ENCODE measurements around the gene TASP1. TPM values are rescaled to one million over a fixed set of nuclear protein-coding genes. Genes with fewer than 3 reads are reported as not detected.
"Not testable (repeated sequence)": the region's sequence is repeated elsewhere in the genome, so short reads cannot be mapped to it uniquely, and the experiment has no call there.

TASP1 gene
- polyA plus RNA-seq, 3 donors, result 4.4 to 6.4 (median 4.6) TPM

- no peak overlapping the region for H3K27ac ChIP-seq (ENCODE audit: low read depth, low read length)
- WGBS, 3 donors, result 72 to 82% (median 76%) methylated on average over 4 of the region's 4 CpGs
Measured at GRCh38 chr20:13656721-13657368, 18.1 kb upstream of the TASP1 start.

GRCh38 chr20:13654463-13655023, 15.8 kb upstream of the TASP1 start:
- H3K27ac ChIP-seq (ENCODE audit: low read depth, low read length), result no peak overlapping the region
- 62 to 83% (median 73%) methylated on average over 2 of the region's 2 CpGs for WGBS, 3 donors

GRCh38 chr20:13650474-13650873, 11.7 kb upstream of the TASP1 start:
- H3K27ac ChIP-seq (ENCODE audit: low read depth, low read length), result no peak overlapping the region
- 82 to 85% (median 85%) methylated on average over 2 of the region's 2 CpGs for WGBS, 3 donors

- H3K27ac ChIP-seq (ENCODE audit: low read depth, low read length), result no peak overlapping the region
- WGBS, 3 donors, result 73 to 77% (median 76%) methylated on average over 10 of the region's 10 CpGs
Measured at GRCh38 chr20:13648291-13649228, 9.8 kb upstream of the TASP1 start.

- H3K27ac ChIP-seq (ENCODE audit: low read depth, low read length), result no peak overlapping the region
- WGBS, 3 donors, result 40 to 85% (median 84%) methylated on average over 4 of the region's 4 CpGs
Measured at GRCh38 chr20:13644010-13644409, 5.3 kb upstream of the TASP1 start.

GRCh38 chr20:13639150-13639497, 392 bp upstream of the TASP1 start:
- WGBS, 3 donors, result 4 to 11% (median 9%) methylated on average over 9 of the region's 9 CpGs

GRCh38 chr20:13638162-13638495, 603 bp downstream of the TASP1 start:
- H3K27ac ChIP-seq (ENCODE audit: low read depth, low read length), result no peak overlapping the region
- 2% methylated on average over 7 of the region's 7 CpGs for WGBS, 3 donors

More at GRCh38 chr20:13639150-13639497, 392 bp upstream of the TASP1 start:
- no peak overlapping the region for H3K27ac ChIP-seq (ENCODE audit: low read depth, low read length)

GRCh38 chr20:13632431-13632830, 6.3 kb downstream of the TASP1 start:
- WGBS, 3 donors, result 45 to 66% (median 51%) methylated on average over 1 of the region's 1 CpG
- no peak overlapping the region for H3K27ac ChIP-seq (ENCODE audit: low read depth, low read length)

- H3K27ac ChIP-seq (ENCODE audit: low read depth, low read length), result not testable (repeated sequence)
- WGBS, 3 donors, result 84 to 93% (median 88%) methylated on average over 3 of the region's 3 CpGs
Measured at GRCh38 chr20:13627525-13627924, 11.2 kb downstream of the TASP1 start.

- no peak overlapping the region for H3K27ac ChIP-seq (ENCODE audit: low read depth, low read length)
- WGBS, 3 donors, result 64 to 91% (median 84%) methylated on average over 1 of the region's 1 CpG
Measured at GRCh38 chr20:13626724-13627123, 12.0 kb downstream of the TASP1 start.

GRCh38 chr20:13625304-13625979, 13.3 kb downstream of the TASP1 start:
- WGBS, 3 donors, result 72 to 78% (median 74%) methylated on average over 6 of the region's 6 CpGs
- no peak overlapping the region for H3K27ac ChIP-seq (ENCODE audit: low read depth, low read length)

GRCh38 chr20:13619415-13619814, 19.3 kb downstream of the TASP1 start:
- not testable (repeated sequence) for H3K27ac ChIP-seq (ENCODE audit: low read depth, low read length)

GRCh38 chr20:13618456-13618855, 20.3 kb downstream of the TASP1 start:
- H3K27ac ChIP-seq (ENCODE audit: low read depth, low read length), result not testable (repeated sequence)
- WGBS, 3 donors, result 56 to 78% (median 63%) methylated on average over 1 of the region's 1 CpG

More at GRCh38 chr20:13619415-13619814, 19.3 kb downstream of the TASP1 start:
- WGBS, 3 donors, result 88 to 89% (median 88%) methylated on average over 1 of the region's 1 CpG

- 76 to 85% (median 82%) methylated on average over 2 of the region's 2 CpGs for whole genome bisulfite sequencing, 3 donors
- not testable (repeated sequence) for H3K27ac ChIP-seq (ENCODE audit: low read depth, low read length)
Measured at GRCh38 chr20:13617585-13617984, 21.1 kb downstream of the TASP1 start.

- WGBS, 3 donors, result 91 to 94% (median 94%) methylated on average over 2 of the region's 2 CpGs
Measured at GRCh38 chr20:13616713-13617112, 22.0 kb downstream of the TASP1 start.

GRCh38 chr20:13613917-13614316, 24.8 kb downstream of the TASP1 start:
- H3K27ac ChIP-seq (ENCODE audit: low read depth, low read length), result no peak overlapping the region

More at GRCh38 chr20:13616713-13617112, 22.0 kb downstream of the TASP1 start:
- H3K27ac ChIP-seq (ENCODE audit: low read depth, low read length), result not testable (repeated sequence)

- H3K27ac ChIP-seq (ENCODE audit: low read depth, low read length), result no peak overlapping the region
- WGBS, 3 donors, result 81 to 95% (median 82%) methylated on average over 2 of the region's 2 CpGs
Measured at GRCh38 chr20:13611611-13612125, 27.1 kb downstream of the TASP1 start.

GRCh38 chr20:13610184-13610583, 28.5 kb downstream of the TASP1 start:
- 80 to 92% (median 86%) methylated on average over 2 of the region's 2 CpGs for WGBS, 3 donors
- no peak overlapping the region for H3K27ac ChIP-seq (ENCODE audit: low read depth, low read length)

- WGBS, 3 donors, result 91 to 95% (median 94%) methylated on average over 1 of the region's 1 CpG
- no peak overlapping the region for H3K27ac ChIP-seq (ENCODE audit: low read depth, low read length)
Measured at GRCh38 chr20:13608066-13608465, 30.7 kb downstream of the TASP1 start.
